Mesenchymal stem cell (in vitro differentiated cells and primary cell): ENCODE measurements around the gene OPCML.
A peak's percentile ranks its signal among the peaks of the same experiment; 100 is the strongest.

Experiments used
- DNase-seq: peaks from one replicate; pipeline ENCODE4 v3.0.0-alpha.2; 2013
- H2AFZ ChIP-seq: one replicate; pipeline ENCODE4 v1.6.1; 2013; ENCODE audit warnings: low read depth, mild to moderate bottlenecking, control low read depth, inconsistent platforms, low read length, moderate library complexity
- H2AK5ac ChIP-seq: 2 replicates; pipeline ENCODE4 v1.6.1; 2013; ENCODE audit warnings: low read length, moderate library complexity, mild to moderate bottlenecking, inconsistent platforms; ENCODE audit not compliant: severe bottlenecking
- H2BK120ac ChIP-seq: one replicate; pipeline ENCODE4 v1.6.1; 2013; ENCODE audit warnings: low read depth, mild to moderate bottlenecking, inconsistent platforms, low read length, moderate library complexity
- H2BK12ac ChIP-seq, 2 experiments: one replicate each; pipeline ENCODE4 v1.6.1; 2013; ENCODE audit warnings: inconsistent platforms in 2 of 2, low read length in 2 of 2, mild to moderate bottlenecking in 2 of 2, moderate library complexity in 2 of 2, control low read depth in 1 of 2
- H2BK15ac ChIP-seq: one replicate; pipeline ENCODE4 v1.6.1; 2013; ENCODE audit warnings: mild to moderate bottlenecking, low read depth, inconsistent platforms; ENCODE audit not compliant: poor library complexity, severe bottlenecking
- H2BK5ac ChIP-seq: 2 replicates; pipeline ENCODE4 v1.6.1; 2013; ENCODE audit warnings: low read depth, mild to moderate bottlenecking, low read length, control low read depth, inconsistent platforms; ENCODE audit not compliant: poor library complexity, severe bottlenecking
- H3K14ac ChIP-seq, 2 experiments: one replicate each; pipeline ENCODE4 v1.6.1; 2013; ENCODE audit warnings: inconsistent platforms in 2 of 2, low read length in 2 of 2, control low read depth in 1 of 2, mild to moderate bottlenecking in 1 of 2, moderate library complexity in 1 of 2
- H3K18ac ChIP-seq, 2 experiments: one replicate each; pipeline ENCODE4 v1.6.1; 2013; ENCODE audit warnings: inconsistent platforms in 2 of 2, low read length in 2 of 2, control low read depth in 1 of 2, low read depth in 1 of 2, mild to moderate bottlenecking in 1 of 2
- H3K23ac ChIP-seq, 2 experiments: one replicate each; pipeline ENCODE4 v1.6.1; 2013; ENCODE audit warnings: inconsistent platforms in 2 of 2, low read length in 2 of 2, mild to moderate bottlenecking in 2 of 2, moderate library complexity in 2 of 2, control low read depth in 1 of 2
- H3K27ac ChIP-seq: 2 replicates; pipeline ENCODE4 v1.5.1; 2013; ENCODE audit warnings: mild to moderate bottlenecking, moderate library complexity, low read length, control low read depth, inconsistent platforms; ENCODE audit not compliant: poor library complexity, severe bottlenecking
- H3K27me3 ChIP-seq, 2 experiments: 2 replicates each; pipeline versions ENCODE4 v1.6.1 to v1.7.0; 2013; ENCODE audit warnings: low read length in 2 of 2, mild to moderate bottlenecking in 2 of 2, moderate library complexity in 2 of 2, control low read depth in 1 of 2, inconsistent platforms in 1 of 2; ENCODE audit not compliant: control insufficient read depth in 1 of 2, insufficient read depth in 1 of 2
- H3K36me3 ChIP-seq, 2 experiments: 2 replicates each; pipeline versions ENCODE4 v1.6.1 to v1.7.0; 2013; ENCODE audit warnings: low read length in 2 of 2, control low read depth in 1 of 2, inconsistent platforms in 1 of 2, low read depth in 1 of 2, mild to moderate bottlenecking in 1 of 2; ENCODE audit not compliant: insufficient read depth in 2 of 2, control insufficient read depth in 1 of 2
- H3K4ac ChIP-seq, 2 experiments: one replicate each; pipeline ENCODE4 v1.6.1; 2013; ENCODE audit warnings: inconsistent platforms in 2 of 2, low read length in 2 of 2, mild to moderate bottlenecking in 2 of 2, moderate library complexity in 2 of 2, control low read depth in 1 of 2, low read depth in 1 of 2
- H3K4me1 ChIP-seq: 2 replicates; pipeline ENCODE4 v1.6.1; 2013; ENCODE audit warnings: low read depth, low read length, control low read depth; ENCODE audit not compliant: control insufficient read depth, insufficient read depth
- H3K4me2 ChIP-seq: 2 replicates; pipeline ENCODE4 v1.6.1; 2013; ENCODE audit warnings: low read length, mild to moderate bottlenecking, inconsistent platforms; ENCODE audit not compliant: poor library complexity, severe bottlenecking
- H3K4me3 ChIP-seq, 2 experiments: 2 replicates each; pipeline versions ENCODE4 v1.5.1 to v1.7.0; 2013; ENCODE audit warnings: low read length in 2 of 2, mild to moderate bottlenecking in 2 of 2, control low read depth in 1 of 2, low read depth in 1 of 2; ENCODE audit not compliant: insufficient read depth in 1 of 2
- H3K79me1 ChIP-seq: replicated peaks from 2 replicates; pipeline ENCODE4 v1.6.1; 2013; ENCODE audit warnings: mild to moderate bottlenecking, control low read depth, low read length, inconsistent platforms; ENCODE audit not compliant: poor library complexity, severe bottlenecking
- H3K9ac ChIP-seq: 2 replicates; pipeline ENCODE4 v1.7.0; 2013; ENCODE audit warnings: mild to moderate bottlenecking, low read length, moderate library complexity
- H3K9me3 ChIP-seq: 2 replicates; pipeline ENCODE4 v1.7.0; 2013; ENCODE audit warnings: mild to moderate bottlenecking, low read length; ENCODE audit not compliant: control insufficient read depth
- H4K8ac ChIP-seq: one replicate; pipeline ENCODE4 v1.6.1; 2013; ENCODE audit warnings: inconsistent platforms, mild to moderate bottlenecking, low read length, moderate library complexity
- H4K91ac ChIP-seq: one replicate; pipeline ENCODE4 v1.6.1; 2013; ENCODE audit warnings: mild to moderate bottlenecking, low read length, inconsistent platforms
- WGBS: methylation state at CpG from one replicate; pipeline ENCODE4 v1.1.7; 2013; ENCODE audit warnings: mixed read lengths; 5-methylcytosine and 5-hydroxymethylcytosine counted together

The OPCML gene

GRCh38 chr11:132821499-132821898, 710.8 kb downstream of the OPCML start:
- Histone ChIP-seq H2BK5ac (no peak overlapping the region), H3K9me3 (no peaks in the 10 kb centered on the region)
- 90% methylated on average over 3 of the region's 4 CpGs for WGBS

GRCh38 chr11:132821014-132821413, 711.3 kb downstream of the OPCML start:
- H4K8ac ChIP-seq: no peak overlapping the region
- H3K4me3 ChIP-seq: no peak overlapping the region
- no peaks in the 10 kb centered on the region for H3K9me3 ChIP-seq
- H4K91ac ChIP-seq: no peak overlapping the region
- no peaks in the 10 kb centered on the region for H3K4me1 ChIP-seq
- no peak overlapping the region for H2BK5ac ChIP-seq
- no peaks in the 10 kb centered on the region for H3K27me3 ChIP-seq
- 30% methylated on average over 1 of the region's 1 CpG for WGBS
- peak; percentile 47 for DNase-seq
- H3K14ac ChIP-seq: no peak overlapping the region
- no peaks in the 10 kb centered on the region for H3K79me1 ChIP-seq
- no peaks in the 10 kb centered on the region for H3K36me3 ChIP-seq
- no peak overlapping the region for H3K4ac ChIP-seq
- H2AK5ac ChIP-seq: no peak overlapping the region
- H2BK15ac ChIP-seq: no peak overlapping the region
- no peak overlapping the region for H2BK120ac ChIP-seq
- no peak overlapping the region for H3K27ac ChIP-seq
- H2BK12ac ChIP-seq: no peak overlapping the region
- no peak overlapping the region for H2AFZ ChIP-seq
- no peak overlapping the region for H3K18ac ChIP-seq
- H3K4me2 ChIP-seq: no peak overlapping the region
- H3K9ac ChIP-seq: no peak overlapping the region
- no peak overlapping the region for H3K23ac ChIP-seq

More at GRCh38 chr11:132821499-132821898, 710.8 kb downstream of the OPCML start:
- no peak overlapping the region for H2AK5ac ChIP-seq
- H3K27me3 ChIP-seq: no peaks in the 10 kb centered on the region
- no peak overlapping the region for H4K8ac ChIP-seq
- no peak for DNase-seq
- H2BK120ac ChIP-seq: no peak overlapping the region
- no peak overlapping the region for H2BK15ac ChIP-seq
- H2AFZ ChIP-seq: no peak overlapping the region
- no peak overlapping the region for H3K27ac ChIP-seq
- H2BK12ac ChIP-seq: no peak overlapping the region
- H3K14ac ChIP-seq: no peak overlapping the region
- H4K91ac ChIP-seq: no peak overlapping the region
- H3K79me1 ChIP-seq: no peaks in the 10 kb centered on the region
- no peak overlapping the region for H3K9ac ChIP-seq
- no peak overlapping the region for H3K4me3 ChIP-seq
- H3K4ac ChIP-seq: no peak overlapping the region
- H3K18ac ChIP-seq: no peak overlapping the region
- H3K4me2 ChIP-seq: no peak overlapping the region
- H3K4me1 ChIP-seq: no peaks in the 10 kb centered on the region
- no peaks in the 10 kb centered on the region for H3K36me3 ChIP-seq
- no peak overlapping the region for H3K23ac ChIP-seq

GRCh38 chr11:132818951-132819350, 713.4 kb downstream of the OPCML start:
- Histone ChIP-seq H3K18ac (no peak overlapping the region), H3K23ac (no peak overlapping the region), H4K8ac (no peak overlapping the region), H2AFZ (no peak overlapping the region), H3K27me3 (no peaks in the 10 kb centered on the region), H3K14ac (no peak overlapping the region), H3K4me3 (no peak overlapping the region), H2AK5ac (no peak overlapping the region), H2BK5ac (no peak overlapping the region), H3K9ac (no peak overlapping the region), H4K91ac (no peak overlapping the region), H3K4me2 (no peak overlapping the region), H3K4me1 (no peaks in the 10 kb centered on the region), H2BK15ac (no peak overlapping the region), H3K4ac (no peak overlapping the region), H3K27ac (no peak overlapping the region), H3K9me3 (no peaks in the 10 kb centered on the region), H3K79me1 (no peaks in the 10 kb centered on the region), H2BK12ac (no peak overlapping the region), H2BK120ac (no peak overlapping the region), H3K36me3 (no peaks in the 10 kb centered on the region)
- WGBS: no CpG with 5 or more reads among the region's 1 CpG
- no peak for DNase-seq

GRCh38 chr11:132817387-132817786, 714.9 kb downstream of the OPCML start:
- H2AFZ ChIP-seq: no peak overlapping the region
- H2BK15ac ChIP-seq: no peak overlapping the region
- no peak overlapping the region for H2BK120ac ChIP-seq
- no peak overlapping the region for H2BK12ac ChIP-seq
- no peak overlapping the region for H3K4me3 ChIP-seq
- H3K4me2 ChIP-seq: no peak overlapping the region
- H2AK5ac ChIP-seq: no peak overlapping the region
- no CpG with 5 or more reads among the region's 1 CpG for WGBS
- no peaks in the 10 kb centered on the region for H3K79me1 ChIP-seq
- no peak overlapping the region for H3K27ac ChIP-seq
- H3K18ac ChIP-seq: no peak overlapping the region
- H3K9ac ChIP-seq: no peak overlapping the region
- H3K4me1 ChIP-seq: no peaks in the 10 kb centered on the region
- H3K23ac ChIP-seq: no peak overlapping the region
- H3K9me3 ChIP-seq: no peaks in the 10 kb centered on the region
- H3K14ac ChIP-seq: no peak overlapping the region
- no peak for DNase-seq
- H3K4ac ChIP-seq: no peak overlapping the region
- no peaks in the 10 kb centered on the region for H3K36me3 ChIP-seq
- H4K91ac ChIP-seq: no peak overlapping the region
- no peak overlapping the region for H2BK5ac ChIP-seq
- H3K27me3 ChIP-seq: no peaks in the 10 kb centered on the region
- H4K8ac ChIP-seq: no peak overlapping the region
